Dermis microvascular lymphatic vessel endothelial cell (primary cell): Measurements from ENCODE around the gene PIK3R3. TPM values are rescaled to one million over a fixed set of nuclear protein-coding genes. Genes with fewer than 3 reads are reported as not detected.

ENCODE experiments used
- DNase-seq, 2 donors: peaks; one replicate each; pipeline versions ENCODE4 v3.0.0 to v3.0.0-alpha.2; 2010; ENCODE audit warnings: low read depth in 2 of 2
- total RNA-seq: library from RNA; depleted of rRNA; stranded (reverse); fragments of >200 nt; gene quantifications from 2 replicates; pipeline ENCODE4 v1.2.1, GENCODE V29; 2014

Gene PIK3R3
- total RNA-seq, 1 donor from 2014 or later = 16.3 TPM

GRCh38 chr1:46027788-46028573 is 104.4 kb downstream of the PIK3R3 start:
- no peak for DNase-seq

GRCh38 chr1:46026531-46026930 is 105.9 kb downstream of the PIK3R3 start:
- no peak for DNase-seq

- no peak for DNase-seq
Measured at GRCh38 chr1:46021046-46021996, 111.1 kb downstream of the PIK3R3 start.

- no peak for DNase-seq
Measured at GRCh38 chr1:46020010-46020409, 112.4 kb downstream of the PIK3R3 start.

- DNase-seq = no peak
Measured at GRCh38 chr1:46019348-46019747, 113.1 kb downstream of the PIK3R3 start.

GRCh38 chr1:46017876-46018503 is 114.4 kb downstream of the PIK3R3 start:
- no peak for DNase-seq

GRCh38 chr1:46013581-46013980 is 118.8 kb downstream of the PIK3R3 start:
- no peak for DNase-seq

GRCh38 chr1:46012236-46012635 is 120.2 kb downstream of the PIK3R3 start:
- DNase-seq = no peak

- no peak for DNase-seq
Measured at GRCh38 chr1:46011121-46011695, 121.2 kb downstream of the PIK3R3 start.

GRCh38 chr1:46010611-46011010 is 121.8 kb downstream of the PIK3R3 start:
- no peak for DNase-seq

- no peak for DNase-seq
Measured at GRCh38 chr1:46008585-46008984, 123.8 kb downstream of the PIK3R3 start.

- no peak for DNase-seq
Measured at GRCh38 chr1:46005594-46005993, 126.8 kb downstream of the PIK3R3 start.

GRCh38 chr1:46004492-46004891 is 127.9 kb downstream of the PIK3R3 start:
- DNase-seq = no peak

- DNase-seq = no peak
Measured at GRCh38 chr1:46003315-46003714, 129.1 kb downstream of the PIK3R3 start.

GRCh38 chr1:46002551-46003150 is 129.8 kb downstream of the PIK3R3 start:
- DNase-seq = no peak

- peak in 1 of 2 donors; percentile 16 for DNase-seq
Measured at GRCh38 chr1:46001081-46001785, 131.2 kb downstream of the PIK3R3 start.

- DNase-seq = no peak
Measured at GRCh38 chr1:45999507-45999906, 132.9 kb downstream of the PIK3R3 start.

GRCh38 chr1:45998020-45998617 is 134.3 kb downstream of the PIK3R3 start:
- DNase-seq = no peak

GRCh38 chr1:45995298-45995697 is 137.1 kb downstream of the PIK3R3 start:
- no peak for DNase-seq

GRCh38 chr1:45994423-45994822 is 138.0 kb downstream of the PIK3R3 start:
- DNase-seq = no peak
